Prostate gland (tissue), 2 donors: Measurements from ENCODE around the gene DNAJC6. TPM values are rescaled to one million over a fixed set of nuclear protein-coding genes. Genes with fewer than 3 reads are reported as not detected.

Source experiments
- DNase-seq: peaks from one replicate; pipeline ENCODE4 v3.0.0-alpha.2; 2019; ENCODE audit warnings: low spot score
- H3K27ac ChIP-seq, 2 donors: fragments of 200-600 bp; sonication (generic); 2 replicates each; pipeline ENCODE4 v1.5.1; 2017 to 2019
- H3K27me3 ChIP-seq: fragments of 200-600 bp; sonication (generic); replicated peaks from 2 replicates; pipeline ENCODE4 v1.5.1; 2019; ENCODE audit not compliant: insufficient read depth
- H3K36me3 ChIP-seq, 2 donors: fragments of 200-600 bp; sonication (generic); 1 replicate in 1 of 2; 2 replicates in 1 of 2; pipeline versions ENCODE4 v1.5.1 to v1.8.1; 2017 to 2019
- H3K4me1 ChIP-seq: fragments of 200-600 bp; sonication (generic); replicated peaks from 2 replicates; pipeline ENCODE4 v1.5.1; 2019
- H3K4me3 ChIP-seq, 2 donors: fragments of 200-600 bp; sonication (generic); 2 replicates each; pipeline ENCODE4 v1.5.1; 2017 to 2019
- H3K9me3 ChIP-seq: fragments of 200-600 bp; sonication (generic); 2 replicates; pipeline ENCODE4 v1.5.1; 2017
- POLR2A ChIP-seq: fragments of 450-650 bp; IDR thresholded peaks from one replicate; pipeline ENCODE4 v1.6.1; 2016; ENCODE audit warnings: antibody characterized with exemption, mild to moderate bottlenecking
- POLR2AphosphoS5 ChIP-seq: sonication (generic); formaldehyde crosslinking; IDR thresholded peaks from one replicate; pipeline ENCODE4 v1.6.1; 2017; ENCODE audit warnings: antibody characterized with exemption
- WGBS: methylation state at CpG from one replicate; pipeline ENCODE4 v1.1.5; 2018; 5-methylcytosine and 5-hydroxymethylcytosine counted together
- intact Hi-C: fragments of 100-400 bp; cut with DNase I; formaldehyde crosslinking; loops from one replicate; pipeline ENCODE4 v1.14.2; 2022
- total RNA-seq, 2 donors: library from RNA; depleted of rRNA; stranded (reverse); fragments of >200 nt; gene quantifications; one replicate each; pipeline ENCODE4 v1.1.0, GENCODE V29; 2016
- TF ChIP-seq, protein P1 (sequence below), 4 experiments: fragments of 200-600 bp in 2 of 4; fragments of 450-650 bp in 2 of 4; sonication (generic) in 2 of 4; IDR thresholded peaks; 1 replicate in 3 of 4; 2 replicates in 1 of 4; pipeline ENCODE4 v1.5.1; 2016 to 2019; ENCODE audit warnings: antibody characterized with exemption in 4 of 4, mild to moderate bottlenecking in 2 of 4, moderate library complexity in 2 of 4

DNAJC6 gene
- total RNA-seq, 2 donors from 2014 or later: 1.4 to 3.5 TPM

DNA sequence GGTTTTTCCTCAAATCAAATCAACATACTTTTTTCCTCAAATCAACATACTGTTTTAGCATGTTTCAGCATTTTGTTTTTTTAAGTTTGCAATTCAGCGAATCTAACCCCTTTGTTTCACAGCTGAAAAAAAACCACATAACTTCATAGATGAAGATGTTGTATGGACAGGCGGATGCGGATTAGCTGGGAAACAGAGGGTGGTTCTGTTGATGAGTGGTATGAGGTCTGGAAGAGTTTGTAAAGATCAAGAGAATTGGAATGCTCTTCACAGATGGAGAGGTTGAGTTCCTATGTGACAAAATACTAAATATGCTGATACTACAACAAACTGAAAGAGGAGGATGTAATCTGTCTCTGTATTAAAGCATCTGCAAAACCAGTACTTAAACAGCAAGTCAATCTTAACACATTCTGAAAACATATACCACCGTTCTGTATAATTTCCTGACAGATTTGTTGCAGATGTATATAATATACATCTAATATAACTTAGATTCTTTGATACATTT, 100.5 kb downstream of the DNAJC6 start:
- DNase-seq: no peak
- Histone ChIP-seq H3K36me3 (no peaks in the 10 kb centered on the region), H3K27ac (no peak overlapping the region), H3K4me1 (no peaks in the 10 kb centered on the region), H3K9me3 (no peaks in the 10 kb centered on the region), H3K4me3 (no peak overlapping the region), H3K27me3 (no peaks in the 10 kb centered on the region)
- WGBS: 94% methylated on average over 4 of the region's 4 CpGs
- intact Hi-C loops: no loop called here
- TF ChIP-seq POLR2AphosphoS5: no peak

DNA sequence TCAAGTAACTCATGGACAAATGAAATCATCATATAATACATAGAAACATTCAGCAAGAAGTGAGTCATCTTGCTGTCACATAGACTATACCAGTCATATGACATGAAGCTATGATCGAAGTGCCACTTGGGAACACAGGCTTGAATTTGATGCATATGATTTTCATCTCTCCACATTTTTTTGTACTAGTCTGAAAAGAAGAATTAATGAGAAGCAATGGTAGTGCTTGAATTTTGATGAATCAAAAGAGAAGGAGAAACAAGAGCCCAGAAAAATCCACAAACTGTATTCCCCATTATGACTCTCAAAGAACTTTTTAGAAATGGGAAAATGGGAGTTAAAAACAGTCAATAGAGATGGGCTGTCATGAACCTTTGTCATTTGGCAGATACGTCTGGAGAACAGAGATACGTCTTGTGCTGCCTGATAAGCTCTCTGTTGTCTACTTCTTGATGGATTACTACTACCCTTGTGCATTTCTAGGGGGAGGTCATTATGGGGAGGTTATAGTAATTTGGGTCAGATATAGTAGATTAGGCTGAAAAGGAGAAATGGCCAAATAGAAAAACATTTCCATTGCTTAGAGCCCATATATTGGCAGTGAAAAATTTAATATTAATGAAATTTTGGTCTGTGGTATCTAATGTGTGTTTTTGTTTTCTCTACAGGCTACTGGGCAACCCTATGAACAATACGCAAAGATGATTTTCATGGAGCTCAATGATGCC, 103.1 kb downstream of the DNAJC6 start:
- WGBS: 90% methylated on average over 4 of the region's 4 CpGs
- DNase-seq: no peak
- no peaks in the 10 kb centered on the region for H3K36me3 ChIP-seq
- TF ChIP-seq, protein P1, sequence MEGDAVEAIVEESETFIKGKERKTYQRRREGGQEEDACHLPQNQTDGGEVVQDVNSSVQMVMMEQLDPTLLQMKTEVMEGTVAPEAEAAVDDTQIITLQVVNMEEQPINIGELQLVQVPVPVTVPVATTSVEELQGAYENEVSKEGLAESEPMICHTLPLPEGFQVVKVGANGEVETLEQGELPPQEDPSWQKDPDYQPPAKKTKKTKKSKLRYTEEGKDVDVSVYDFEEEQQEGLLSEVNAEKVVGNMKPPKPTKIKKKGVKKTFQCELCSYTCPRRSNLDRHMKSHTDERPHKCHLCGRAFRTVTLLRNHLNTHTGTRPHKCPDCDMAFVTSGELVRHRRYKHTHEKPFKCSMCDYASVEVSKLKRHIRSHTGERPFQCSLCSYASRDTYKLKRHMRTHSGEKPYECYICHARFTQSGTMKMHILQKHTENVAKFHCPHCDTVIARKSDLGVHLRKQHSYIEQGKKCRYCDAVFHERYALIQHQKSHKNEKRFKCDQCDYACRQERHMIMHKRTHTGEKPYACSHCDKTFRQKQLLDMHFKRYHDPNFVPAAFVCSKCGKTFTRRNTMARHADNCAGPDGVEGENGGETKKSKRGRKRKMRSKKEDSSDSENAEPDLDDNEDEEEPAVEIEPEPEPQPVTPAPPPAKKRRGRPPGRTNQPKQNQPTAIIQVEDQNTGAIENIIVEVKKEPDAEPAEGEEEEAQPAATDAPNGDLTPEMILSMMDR (IDR thresholded peaks at IDR 0.05): no peak
- TF ChIP-seq POLR2AphosphoS5: no peak
- TF ChIP-seq POLR2A: no peak
- no peaks in the 10 kb centered on the region for H3K4me1 ChIP-seq
- intact Hi-C loops: no loop called here
- H3K4me3 ChIP-seq: no peak overlapping the region
- no peaks in the 10 kb centered on the region for H3K9me3 ChIP-seq
- no peaks in the 10 kb centered on the region for H3K27me3 ChIP-seq
- no peak overlapping the region for H3K27ac ChIP-seq

DNA sequence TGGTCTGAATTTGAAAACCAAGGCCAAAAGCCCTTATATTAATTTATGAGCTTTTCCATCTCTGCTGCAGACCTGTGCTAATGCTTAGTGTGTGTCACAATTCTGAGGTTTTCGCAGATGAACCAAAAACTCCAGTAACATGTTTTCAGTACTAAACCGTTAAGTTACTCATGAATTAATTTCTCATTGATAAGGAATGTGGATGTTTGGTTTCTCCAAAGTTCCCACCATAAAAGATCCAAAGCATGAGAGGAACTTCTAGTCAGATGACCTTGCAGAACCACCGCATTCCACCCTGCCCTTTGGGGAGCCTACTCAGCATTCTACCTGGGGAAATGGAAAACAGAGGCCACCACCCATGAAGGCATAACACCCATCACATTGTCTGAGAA, 103.6 kb downstream of the DNAJC6 start:
- TF ChIP-seq, protein P1 (IDR thresholded peaks at IDR 0.05): no peak
- TF ChIP-seq POLR2AphosphoS5 (no peak), POLR2A (no peak)
- Histone ChIP-seq H3K9me3 (no peaks in the 10 kb centered on the region), H3K27me3 (no peaks in the 10 kb centered on the region), H3K4me1 (no peaks in the 10 kb centered on the region), H3K4me3 (no peak overlapping the region), H3K36me3 (no peaks in the 10 kb centered on the region), H3K27ac (no peak overlapping the region)
- 91% methylated on average over 3 of the region's 3 CpGs for WGBS
- no peak for DNase-seq
- intact Hi-C loops: no loop called here

DNA sequence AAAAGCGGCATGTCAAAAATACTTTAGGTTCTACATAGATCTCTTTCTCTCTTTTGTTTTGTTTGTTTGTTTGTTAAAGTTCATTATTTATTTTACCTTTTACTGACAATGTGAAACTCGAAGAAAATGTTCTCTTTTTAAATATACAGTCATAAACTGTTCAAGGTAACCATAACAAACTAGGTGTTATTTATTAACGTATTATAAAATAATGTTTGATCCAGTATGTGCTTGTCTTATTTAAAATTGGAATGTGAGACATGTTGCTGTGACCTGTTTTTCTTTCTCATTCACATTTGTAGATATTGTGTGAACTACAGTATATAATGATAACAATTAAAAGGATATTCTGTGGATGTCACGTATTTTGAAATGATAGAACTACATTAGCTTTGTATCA, 105.2 kb downstream of the DNAJC6 start:
- Histone ChIP-seq H3K4me1 (no peaks in the 10 kb centered on the region), H3K27ac (no peak overlapping the region), H3K36me3 (no peaks in the 10 kb centered on the region), H3K27me3 (no peaks in the 10 kb centered on the region), H3K9me3 (no peaks in the 10 kb centered on the region), H3K4me3 (no peak overlapping the region)
- TF ChIP-seq POLR2AphosphoS5: no peak
- TF ChIP-seq, protein P1 (IDR thresholded peaks at IDR 0.05): no peak
- no peak for TF ChIP-seq POLR2A
- intact Hi-C loops: no loop called here
- WGBS: 76% methylated on average over 4 of the region's 4 CpGs
- no peak for DNase-seq

DNA sequence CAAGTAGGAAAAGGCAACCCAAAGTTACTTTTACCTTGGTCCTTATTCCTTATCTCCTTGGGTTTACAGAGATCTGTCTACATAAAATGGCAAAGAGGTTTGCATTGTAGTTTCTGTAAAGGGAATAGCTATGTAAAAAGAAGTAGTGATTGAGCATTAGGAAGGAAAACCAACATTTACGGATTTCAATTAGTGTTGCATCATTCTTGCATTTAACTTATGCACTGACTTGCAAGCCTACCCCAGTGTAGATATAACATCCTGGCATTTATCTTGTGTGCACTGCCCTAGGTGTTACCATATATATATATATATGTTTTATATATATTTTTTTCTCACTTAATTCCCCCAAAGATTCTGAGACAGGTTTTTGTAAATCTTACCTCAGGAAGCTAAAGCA, 107.4 kb downstream of the DNAJC6 start:
- Histone ChIP-seq H3K27me3 (no peaks in the 10 kb centered on the region), H3K4me1 (no peaks in the 10 kb centered on the region), H3K27ac (no peak overlapping the region), H3K4me3 (no peak overlapping the region), H3K9me3 (no peaks in the 10 kb centered on the region), H3K36me3 (no peaks in the 10 kb centered on the region)
- intact Hi-C loops: no loop called here
- 93% methylated on average over 1 of the region's 1 CpG for WGBS
- DNase-seq: no peak
- TF ChIP-seq POLR2AphosphoS5 (no peak), POLR2A (no peak)
- TF ChIP-seq, protein P1 (IDR thresholded peaks at IDR 0.05): no peak
